HFFc6 (cell line): ENCODE measurements around the gene SLIT3. TPM values are rescaled to one million over a fixed set of nuclear protein-coding genes. Genes with fewer than 3 reads are reported as not detected.

Experiments used
- DNase-seq: peaks from one replicate; pipeline ENCODE4 v3.0.0-alpha.2; 2018
- H3K27ac Mint-ChIP-seq: 2 replicates; pipeline ENCODE4 v1.8.0; 2020; ENCODE audit warnings: mild to moderate bottlenecking, mixed read lengths
- H3K27me3 Mint-ChIP-seq: 2 replicates; pipeline ENCODE4 v1.8.0; 2021; ENCODE audit warnings: mild to moderate bottlenecking, moderate library complexity, mixed read lengths; ENCODE audit not compliant: insufficient read depth
- H3K36me3 Mint-ChIP-seq: 2 replicates; pipeline ENCODE4 v1.8.0; 2021; ENCODE audit warnings: low read depth, mixed read lengths
- H3K4me1 Mint-ChIP-seq: 2 replicates; pipeline ENCODE4 v1.8.0; 2020; ENCODE audit warnings: low read depth, mixed read lengths
- H3K4me3 Mint-ChIP-seq: 2 replicates; pipeline ENCODE4 v1.8.0; 2020; ENCODE audit warnings: mild to moderate bottlenecking, moderate library complexity, mixed read lengths
- H3K9me3 Mint-ChIP-seq: 2 replicates; pipeline ENCODE4 v1.8.0; 2020; ENCODE audit warnings: mild to moderate bottlenecking, mixed read lengths
- total RNA-seq, 6 experiments: library from RNA; stranded (reverse); fragmentation: NEBNext Ultra II Directional; extraction: Animal tissue kit (Norgen Biotek cat#: 25700); gene quantifications; 2 replicates in 1 of 6; 3 replicates in 5 of 6; pipeline ENCODE4 v1.2.3, GENCODE V29; 2021
- TF ChIP-seq, protein P1 (sequence below): fragments of 200-600 bp; sonication (generic); IDR thresholded peaks from 2 replicates; pipeline ENCODE4 v1.5.0; 2021; ENCODE audit warnings: antibody characterized with exemption, mild to moderate bottlenecking

The SLIT3 gene
- total RNA-seq, 6 experiments from 2014 or later = 4.2 to 8.3 (median 7.1) TPM

DNA sequence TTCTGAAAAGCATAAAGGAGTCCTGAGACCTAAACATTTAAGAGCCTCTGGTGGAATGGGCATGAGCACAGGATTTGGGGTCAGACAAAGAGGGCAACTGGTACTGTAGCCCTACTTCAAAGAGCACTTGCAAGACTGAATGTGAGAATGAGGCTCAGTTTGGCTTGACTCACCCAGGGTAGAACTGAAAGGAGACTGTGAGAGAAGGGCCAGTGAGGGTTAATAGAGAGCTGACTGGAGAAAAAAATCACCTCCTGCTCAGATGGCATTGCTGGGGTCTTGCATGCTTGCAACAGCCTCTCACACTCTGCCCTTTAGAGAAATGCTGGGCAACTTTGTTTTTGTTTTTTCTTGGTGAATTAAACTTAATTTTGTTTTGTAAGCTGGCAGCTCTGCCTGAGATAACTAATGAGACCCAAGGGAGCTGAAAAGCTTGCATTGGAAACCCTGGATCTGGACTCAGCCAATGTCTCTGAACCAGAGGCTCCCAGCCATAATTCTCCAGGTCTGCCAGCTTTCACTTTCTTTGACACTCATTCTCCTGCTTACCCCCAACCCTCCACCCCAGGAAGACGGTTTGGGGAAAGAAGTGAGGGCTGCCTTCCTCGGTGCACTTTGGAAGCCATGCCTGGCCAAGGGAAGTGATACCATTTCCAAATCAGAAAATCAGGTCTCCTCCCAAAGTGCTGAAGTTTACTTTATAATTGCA, 560.7 kb downstream of the SLIT3 start:
- Mint-ChIP-seq H3K9me3 (no peaks in the 10 kb centered on the region), H3K4me3 (no peak overlapping the region), H3K27ac (no peak overlapping the region), H3K36me3 (no peaks in the 10 kb centered on the region), H3K27me3 (peaks cover 1% of the 10 kb centered on the region), H3K4me1 (no peaks in the 10 kb centered on the region)
- TF ChIP-seq, protein P1, sequence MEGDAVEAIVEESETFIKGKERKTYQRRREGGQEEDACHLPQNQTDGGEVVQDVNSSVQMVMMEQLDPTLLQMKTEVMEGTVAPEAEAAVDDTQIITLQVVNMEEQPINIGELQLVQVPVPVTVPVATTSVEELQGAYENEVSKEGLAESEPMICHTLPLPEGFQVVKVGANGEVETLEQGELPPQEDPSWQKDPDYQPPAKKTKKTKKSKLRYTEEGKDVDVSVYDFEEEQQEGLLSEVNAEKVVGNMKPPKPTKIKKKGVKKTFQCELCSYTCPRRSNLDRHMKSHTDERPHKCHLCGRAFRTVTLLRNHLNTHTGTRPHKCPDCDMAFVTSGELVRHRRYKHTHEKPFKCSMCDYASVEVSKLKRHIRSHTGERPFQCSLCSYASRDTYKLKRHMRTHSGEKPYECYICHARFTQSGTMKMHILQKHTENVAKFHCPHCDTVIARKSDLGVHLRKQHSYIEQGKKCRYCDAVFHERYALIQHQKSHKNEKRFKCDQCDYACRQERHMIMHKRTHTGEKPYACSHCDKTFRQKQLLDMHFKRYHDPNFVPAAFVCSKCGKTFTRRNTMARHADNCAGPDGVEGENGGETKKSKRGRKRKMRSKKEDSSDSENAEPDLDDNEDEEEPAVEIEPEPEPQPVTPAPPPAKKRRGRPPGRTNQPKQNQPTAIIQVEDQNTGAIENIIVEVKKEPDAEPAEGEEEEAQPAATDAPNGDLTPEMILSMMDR = no peak
- DNase-seq = no peak

DNA sequence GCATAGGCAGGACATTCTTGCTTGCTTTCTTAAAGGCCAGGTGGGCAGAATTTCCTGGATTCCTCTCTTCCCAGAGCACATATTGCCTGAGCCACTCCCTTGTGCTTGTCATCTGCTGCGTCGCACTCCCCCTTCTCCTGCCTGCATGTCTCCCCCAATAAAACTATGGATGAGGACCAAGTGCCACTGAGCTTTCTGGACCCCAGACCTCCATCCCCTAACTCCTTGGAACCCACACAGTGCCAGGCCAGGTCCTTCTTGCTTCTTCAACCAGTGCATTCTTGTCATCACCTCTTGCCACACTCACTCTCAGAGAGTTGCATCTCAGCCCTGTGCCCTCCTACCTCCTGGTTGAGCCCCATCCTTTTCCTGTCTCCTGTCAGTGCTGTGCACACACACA, 563.9 kb downstream of the SLIT3 start:
- Mint-ChIP-seq H3K4me3 (no peak overlapping the region), H3K27ac (no peak overlapping the region), H3K27me3 (peaks cover 1% of the 10 kb centered on the region), H3K9me3 (no peaks in the 10 kb centered on the region), H3K36me3 (no peaks in the 10 kb centered on the region), H3K4me1 (no peaks in the 10 kb centered on the region)
- TF ChIP-seq, protein P1 = no peak
- no peak for DNase-seq

DNA sequence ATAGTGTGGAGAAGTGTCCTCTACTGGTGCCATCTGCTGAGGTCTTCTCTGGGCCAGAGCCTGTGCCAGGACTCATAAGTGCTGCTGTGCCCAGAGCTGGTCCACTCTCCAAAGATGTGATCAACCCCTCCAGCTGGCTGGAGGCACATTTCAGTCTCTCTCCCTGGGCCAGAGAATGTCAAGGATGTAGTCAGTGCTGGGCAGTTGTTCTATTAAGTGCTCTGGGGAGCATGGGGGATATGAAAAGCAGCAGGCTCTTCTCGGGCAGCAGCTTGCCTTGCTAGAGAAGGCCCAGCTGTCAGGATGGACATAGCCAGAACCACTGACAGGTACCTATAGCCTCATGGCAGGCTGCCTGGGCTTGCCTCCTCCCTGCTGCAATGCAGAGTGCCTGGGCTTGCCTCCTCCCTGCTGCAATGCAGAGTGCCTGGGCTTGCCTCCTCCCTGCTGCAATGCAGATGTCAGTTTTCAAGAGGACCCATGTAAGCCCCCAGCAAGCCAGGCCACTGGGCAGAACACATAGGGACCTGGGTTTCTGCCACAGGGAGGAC, 564.6 kb downstream of the SLIT3 start:
- Mint-ChIP-seq H3K4me3 (no peak overlapping the region), H3K27me3 (peaks cover 3% of the 10 kb centered on the region), H3K36me3 (no peaks in the 10 kb centered on the region), H3K9me3 (no peaks in the 10 kb centered on the region), H3K27ac (no peak overlapping the region), H3K4me1 (no peaks in the 10 kb centered on the region)
- no peak for DNase-seq
- TF ChIP-seq, protein P1 = no peak

DNA sequence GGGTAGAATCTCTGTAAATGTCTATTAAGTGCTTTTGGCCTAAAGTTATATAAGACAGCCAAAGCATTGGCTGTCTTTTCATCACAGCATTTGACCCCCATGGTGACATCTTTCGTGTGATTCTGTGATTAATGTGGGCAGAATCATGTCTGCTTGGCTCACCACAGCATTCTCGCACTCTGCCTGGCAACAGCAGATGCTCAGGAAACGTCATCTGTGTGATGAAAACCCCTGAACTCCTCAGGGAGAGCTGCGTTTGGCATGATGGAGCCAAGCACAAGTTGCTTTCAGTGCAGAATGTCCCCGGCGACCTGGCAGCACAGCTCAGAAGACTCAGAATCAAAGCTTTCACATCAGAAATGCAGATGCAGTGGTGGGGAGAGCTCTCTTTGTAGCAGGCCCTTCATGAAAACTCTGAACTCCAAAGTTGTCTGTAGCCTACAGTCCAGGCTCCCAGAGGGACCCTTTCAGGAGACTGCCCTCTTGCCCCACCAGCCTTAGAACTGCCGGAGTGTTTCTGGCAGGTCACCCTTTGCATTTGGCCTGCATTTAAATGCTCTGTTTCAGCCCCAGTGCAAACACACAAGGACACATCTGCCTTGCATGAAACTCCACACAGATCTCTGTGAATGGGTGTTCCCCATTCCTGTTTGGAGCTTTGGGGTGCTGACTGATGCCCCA, 566.2 kb downstream of the SLIT3 start:
- Mint-ChIP-seq H3K27me3 (peaks cover 3% of the 10 kb centered on the region), H3K36me3 (no peaks in the 10 kb centered on the region), H3K27ac (no peak overlapping the region), H3K4me3 (no peak overlapping the region), H3K9me3 (no peaks in the 10 kb centered on the region), H3K4me1 (no peaks in the 10 kb centered on the region)
- DNase-seq = no peak
- TF ChIP-seq, protein P1 = no peak

DNA sequence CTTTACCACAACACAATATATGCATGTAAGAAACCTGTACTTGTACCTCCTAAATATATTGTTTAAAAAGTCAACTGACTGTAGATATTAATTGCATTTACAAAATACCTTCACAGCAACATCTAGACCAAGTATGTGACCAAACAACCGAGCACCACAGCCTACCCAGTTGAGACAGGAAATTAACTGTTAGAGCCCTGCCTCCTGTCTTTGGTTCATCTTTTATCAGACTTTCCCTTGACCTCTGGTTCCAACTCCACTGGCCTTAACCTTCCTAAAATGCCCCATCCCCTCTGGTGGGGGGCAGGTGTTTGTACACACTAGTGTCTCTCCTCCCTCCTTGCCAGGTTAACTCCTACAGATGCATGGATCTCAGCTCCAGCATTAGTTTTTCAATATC, 566.8 kb downstream of the SLIT3 start:
- H3K27me3 Mint-ChIP-seq = peaks cover 3% of the 10 kb centered on the region
- H3K4me3 Mint-ChIP-seq = no peak overlapping the region
- DNase-seq = no peak
- H3K4me1 Mint-ChIP-seq = no peaks in the 10 kb centered on the region
- TF ChIP-seq, protein P1 = no peak
- no peaks in the 10 kb centered on the region; the same call in 1 of the 2 replicates for H3K9me3 Mint-ChIP-seq
- H3K27ac Mint-ChIP-seq = no peak overlapping the region
- no peaks in the 10 kb centered on the region for H3K36me3 Mint-ChIP-seq
